ENCODE measurements around the gene AFAP1. TPM values are rescaled to one million over a fixed set of nuclear protein-coding genes. Genes with fewer than 3 reads are reported as not detected.

AFAP1 gene
- polyA plus RNA-seq, 3 donors: not detected

DNA sequence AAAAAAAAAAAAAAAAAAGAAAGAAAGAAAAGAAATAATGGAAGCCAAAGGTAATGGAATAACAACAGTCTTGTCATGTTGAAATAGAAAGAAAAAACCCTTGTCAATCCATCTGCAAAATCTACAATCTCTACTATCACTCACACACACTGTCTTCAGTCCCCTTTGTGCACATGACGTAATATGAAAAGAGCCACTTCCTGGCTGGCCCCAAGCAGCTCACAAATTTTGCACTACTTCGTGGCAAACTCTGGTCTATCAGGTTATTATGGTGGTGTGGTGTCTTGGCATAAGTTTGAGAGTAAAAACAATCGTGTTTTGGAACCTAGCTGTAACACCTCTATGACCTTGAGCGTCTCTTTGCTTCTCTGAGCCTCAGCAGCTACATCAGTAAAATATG, 8.3 kb upstream of the AFAP1 start:
- Histone ChIP-seq H3K9ac (ENCODE audit: insufficient read depth, low read length, poor library complexity, severe bottlenecking) (no peak overlapping the region), H3K4me2 (replicated peaks; ENCODE audit: extremely low read depth, low read length, poor library complexity, severe bottlenecking) (no peak overlapping the region), H3K9me3 (replicated peaks in 1 of 2; ENCODE audit: control insufficient read depth in 1 of 2, insufficient read depth in 1 of 2, low read length in 2 of 2) (peaks cover 0 to 15% of the 10 kb centered on the region in 2 donors), H3K27me3 (ENCODE audit: control insufficient read depth in 2 of 2, insufficient read depth in 2 of 2, low read length in 2 of 2) (peaks cover 0 to 3% of the 10 kb centered on the region in 2 donors), H3K79me2 (ENCODE audit: insufficient read depth, low read length) (no peaks in the 10 kb centered on the region), H3K4me1 (ENCODE audit: control insufficient read depth in 1 of 2, insufficient read depth in 2 of 2, low read length in 2 of 2) (no peaks in the 10 kb centered on the region), H3K36me3 (replicated peaks in 1 of 2; ENCODE audit: control insufficient read depth in 1 of 2, insufficient read depth in 2 of 2, low read length in 2 of 2) (no peaks in the 10 kb centered on the region), H2AFZ (ENCODE audit: insufficient read depth, low read depth, low read length, poor library complexity, severe bottlenecking) (no peak overlapping the region), H4K20me1 (ENCODE audit: insufficient read depth, low read length) (no peaks in the 10 kb centered on the region), H3K4me3 (replicated peaks in 1 of 3; ENCODE audit: low read depth in 2 of 3, low read length in 3 of 3) (no peak overlapping the region), H3K27ac (ENCODE audit: low read depth in 1 of 2, low read length in 2 of 2) (no peak overlapping the region)
- intact Hi-C loops (cut with micrococcal nuclease): no loop called here
- Mint-ChIP-seq H3K36me3 (no peaks in the 10 kb centered on the region), H3K27ac (no peak overlapping the region), H3K27me3 (ENCODE audit: low read depth in 3 of 3) (peaks cover 12 to 18% (median 14%) of the 10 kb centered on the region in 3 donors), H3K4me3 (no peak overlapping the region), H3K9me3 (peaks cover 2 to 13% (median 11%) of the 10 kb centered on the region in 7 donors), H3K4me1 (no peaks in the 10 kb centered on the region)
- TF ChIP-seq, protein P1, sequence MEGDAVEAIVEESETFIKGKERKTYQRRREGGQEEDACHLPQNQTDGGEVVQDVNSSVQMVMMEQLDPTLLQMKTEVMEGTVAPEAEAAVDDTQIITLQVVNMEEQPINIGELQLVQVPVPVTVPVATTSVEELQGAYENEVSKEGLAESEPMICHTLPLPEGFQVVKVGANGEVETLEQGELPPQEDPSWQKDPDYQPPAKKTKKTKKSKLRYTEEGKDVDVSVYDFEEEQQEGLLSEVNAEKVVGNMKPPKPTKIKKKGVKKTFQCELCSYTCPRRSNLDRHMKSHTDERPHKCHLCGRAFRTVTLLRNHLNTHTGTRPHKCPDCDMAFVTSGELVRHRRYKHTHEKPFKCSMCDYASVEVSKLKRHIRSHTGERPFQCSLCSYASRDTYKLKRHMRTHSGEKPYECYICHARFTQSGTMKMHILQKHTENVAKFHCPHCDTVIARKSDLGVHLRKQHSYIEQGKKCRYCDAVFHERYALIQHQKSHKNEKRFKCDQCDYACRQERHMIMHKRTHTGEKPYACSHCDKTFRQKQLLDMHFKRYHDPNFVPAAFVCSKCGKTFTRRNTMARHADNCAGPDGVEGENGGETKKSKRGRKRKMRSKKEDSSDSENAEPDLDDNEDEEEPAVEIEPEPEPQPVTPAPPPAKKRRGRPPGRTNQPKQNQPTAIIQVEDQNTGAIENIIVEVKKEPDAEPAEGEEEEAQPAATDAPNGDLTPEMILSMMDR (IDR thresholded peaks at IDR 0.05): no peak
- no CpG with 5 or more reads among the region's 4 CpGs for WGBS (ENCODE audit: insufficient coverage)
- DNase-seq: no peak

DNA sequence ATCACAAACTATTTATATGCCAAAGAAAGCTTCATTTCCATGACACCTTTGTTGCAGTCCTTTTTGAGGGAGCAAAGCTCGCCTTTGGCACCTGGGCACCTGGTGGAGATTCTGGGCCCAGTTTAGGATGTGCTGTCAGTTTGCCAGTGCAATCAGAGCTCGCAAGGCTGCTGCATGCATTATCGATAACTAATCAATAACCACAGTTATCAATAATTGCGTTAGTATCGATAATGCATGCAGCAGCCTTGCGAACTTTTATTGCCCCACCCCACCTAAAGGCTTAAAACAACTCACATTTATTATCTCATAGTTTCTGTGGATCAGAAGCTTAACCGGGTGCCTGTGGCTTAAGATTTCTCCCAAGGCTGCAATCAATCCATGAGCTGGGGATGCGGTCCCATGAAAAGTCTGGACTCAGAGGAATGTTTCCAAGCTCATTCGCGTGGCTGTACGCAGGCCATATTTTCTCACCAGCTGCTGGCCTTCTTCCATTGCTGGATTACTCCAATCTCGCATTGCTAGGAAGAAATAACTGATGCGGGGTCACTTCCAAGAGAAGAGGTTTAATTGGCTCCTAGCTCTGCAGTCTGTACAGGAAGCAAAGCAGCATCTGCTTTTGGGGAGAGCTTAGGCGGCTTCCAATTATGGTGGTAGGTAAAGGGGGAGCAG, 6.2 kb upstream of the AFAP1 start:
- Histone ChIP-seq H3K36me3 (replicated peaks in 1 of 2; ENCODE audit: control insufficient read depth in 1 of 2, insufficient read depth in 2 of 2, low read length in 2 of 2) (no peaks in the 10 kb centered on the region), H3K9ac (ENCODE audit: insufficient read depth, low read length, poor library complexity, severe bottlenecking) (no peak overlapping the region), H3K9me3 (replicated peaks in 1 of 2; ENCODE audit: control insufficient read depth in 1 of 2, insufficient read depth in 1 of 2, low read length in 2 of 2) (peaks cover 0 to 4% of the 10 kb centered on the region in 2 donors), H3K27ac (ENCODE audit: low read depth in 1 of 2, low read length in 2 of 2) (no peak overlapping the region), H2AFZ (ENCODE audit: insufficient read depth, low read depth, low read length, poor library complexity, severe bottlenecking) (no peak overlapping the region), H4K20me1 (ENCODE audit: insufficient read depth, low read length) (no peaks in the 10 kb centered on the region), H3K4me2 (replicated peaks; ENCODE audit: extremely low read depth, low read length, poor library complexity, severe bottlenecking) (no peak overlapping the region), H3K4me3 (replicated peaks in 1 of 3; ENCODE audit: low read depth in 2 of 3, low read length in 3 of 3) (no peak overlapping the region), H3K27me3 (ENCODE audit: control insufficient read depth in 2 of 2, insufficient read depth in 2 of 2, low read length in 2 of 2) (peaks cover 0 to 11% of the 10 kb centered on the region in 2 donors), H3K4me1 (ENCODE audit: control insufficient read depth in 1 of 2, insufficient read depth in 2 of 2, low read length in 2 of 2) (no peaks in the 10 kb centered on the region), H3K79me2 (ENCODE audit: insufficient read depth, low read length) (no peaks in the 10 kb centered on the region)
- Mint-ChIP-seq H3K27me3 (ENCODE audit: low read depth in 3 of 3) (peaks cover 22 to 28% (median 24%) of the 10 kb centered on the region in 3 donors), H3K36me3 (no peaks in the 10 kb centered on the region), H3K27ac (no peak overlapping the region), H3K9me3 (peaks cover 0 to 3% (median 1%) of the 10 kb centered on the region in 7 donors), H3K4me3 (no peak overlapping the region), H3K4me1 (peaks cover 4% of the 10 kb centered on the region)
- 84% methylated on average over 12 of the region's 14 CpGs for WGBS (ENCODE audit: insufficient coverage)
- TF ChIP-seq, protein P1 (IDR thresholded peaks at IDR 0.05): no peak
- intact Hi-C loops (cut with micrococcal nuclease): no loop called here
- DNase-seq: no peak
